Mesenteric fat pad (tissue), 1 donor: ENCODE measurements around the gene UBE2Z. TPM values are rescaled to one million over a fixed set of nuclear protein-coding genes. Genes with fewer than 3 reads are reported as not detected.
"Not testable (repeated sequence)": the region's sequence is repeated elsewhere in the genome, so short reads cannot be mapped to it uniquely, and the experiment has no call there.

ENCODE experiments used
- DNase-seq: peaks from one replicate; pipeline ENCODE4 v3.0.0-alpha.2; 2020; ENCODE audit warnings: low spot score
- long read RNA-seq: library from polyadenylated mRNA; unstranded; transcript quantifications from one replicate; pipeline ENCODE4 v2.0.0, GENCODE V29; 2020
- total RNA-seq: library from RNA; stranded (reverse); fragmentation: NEBNext Ultra II Directional; extraction: Animal tissue kit (Norgen Biotek cat#: 25700); gene quantifications from one replicate; pipeline ENCODE4 v1.2.1, GENCODE V29; 2021
- donor health status: DM: yes; HTN: yes; CAD: no.

UBE2Z gene
- total RNA-seq, result 57.5 TPM
- long read RNA-seq, full-length matches to known transcripts, result 33 of 61 reads
- long read RNA-seq, partial matches to known transcripts, result 6 of 61 reads
- long read RNA-seq, other reads (novel, unspliced or antisense), result 22 of 61 reads

DNA sequence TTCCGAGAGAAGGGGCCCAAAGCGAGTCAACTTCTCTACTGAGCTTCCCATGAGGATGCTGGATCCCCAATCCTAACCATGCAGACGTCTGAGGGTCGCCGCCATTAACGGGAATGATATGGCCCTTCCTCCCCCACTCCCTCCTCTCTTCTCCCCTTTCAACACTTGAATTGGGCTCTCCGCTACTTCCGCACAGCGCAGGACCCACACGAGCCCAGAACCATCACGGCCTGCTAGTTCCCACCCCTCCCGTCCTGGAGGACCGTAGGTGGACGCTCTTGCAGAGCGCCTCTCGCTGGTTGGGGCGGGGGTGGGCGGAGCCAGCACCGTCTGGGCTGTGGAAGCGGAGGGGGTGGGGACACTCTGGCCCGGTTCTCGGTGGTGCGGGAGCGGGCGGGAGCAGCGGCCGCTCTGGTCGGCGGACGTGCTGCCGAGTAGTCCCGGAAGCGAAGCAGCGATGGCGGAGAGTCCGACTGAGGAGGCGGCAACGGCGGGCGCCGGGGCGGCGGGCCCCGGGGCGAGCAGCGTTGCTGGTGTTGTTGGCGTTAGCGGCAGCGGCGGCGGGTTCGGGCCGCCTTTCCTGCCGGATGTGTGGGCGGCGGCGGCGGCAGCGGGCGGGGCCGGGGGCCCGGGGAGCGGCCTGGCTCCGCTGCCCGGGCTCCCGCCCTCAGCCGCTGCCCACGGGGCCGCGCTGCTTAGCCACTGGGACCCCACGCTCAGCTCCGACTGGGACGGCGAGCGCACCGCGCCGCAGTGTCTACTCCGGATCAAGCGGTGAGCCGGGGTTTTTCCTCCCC, at the start of gene UBE2Z:
UBE2Z (plus strand) TSS at position 361 of the 797 bp plus-strand sequence; CDS start at position 458, 97 bp downstream.
- peak; percentile 97 for DNase-seq

DNA sequence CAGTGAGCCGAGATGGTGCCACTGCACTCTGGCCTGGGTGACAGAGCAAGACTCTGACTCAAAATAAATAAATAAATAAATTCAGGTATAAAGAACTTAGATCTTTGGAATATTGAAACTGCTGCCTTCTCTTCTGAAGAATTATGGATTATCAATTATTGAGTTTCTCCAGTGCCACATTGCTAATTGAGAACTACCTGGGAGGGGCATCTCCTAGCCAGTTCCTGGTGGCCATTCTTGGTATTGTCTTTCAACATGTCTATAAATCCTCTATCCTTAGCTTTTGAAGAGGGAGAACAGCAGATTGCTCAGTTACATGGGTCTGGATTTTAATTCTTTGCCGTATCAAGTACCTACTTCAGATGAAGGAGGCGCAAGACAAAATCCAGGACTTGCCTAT, 48.2 kb upstream of the UBE2Z start:
- no peak for DNase-seq

DNA sequence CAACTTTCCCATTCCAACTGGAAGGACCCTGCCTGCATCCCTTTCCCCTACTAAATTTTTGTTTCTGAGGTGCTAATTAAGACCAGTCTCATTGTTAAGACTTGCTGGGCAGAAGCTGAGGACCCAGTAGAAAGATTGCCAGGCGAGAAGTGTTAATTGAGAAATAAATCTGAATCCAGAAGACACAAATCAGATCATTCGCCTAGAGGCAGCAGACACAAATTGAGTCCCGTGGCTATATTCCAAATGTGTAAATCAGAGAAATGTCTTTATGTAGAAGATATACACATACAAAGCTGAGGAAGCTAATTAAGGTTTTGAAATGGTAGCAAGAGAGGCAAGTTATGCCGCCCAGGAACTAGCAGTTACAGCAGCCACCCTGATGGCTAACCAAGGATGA, 47.8 kb upstream of the UBE2Z start:
- no peak for DNase-seq

DNA sequence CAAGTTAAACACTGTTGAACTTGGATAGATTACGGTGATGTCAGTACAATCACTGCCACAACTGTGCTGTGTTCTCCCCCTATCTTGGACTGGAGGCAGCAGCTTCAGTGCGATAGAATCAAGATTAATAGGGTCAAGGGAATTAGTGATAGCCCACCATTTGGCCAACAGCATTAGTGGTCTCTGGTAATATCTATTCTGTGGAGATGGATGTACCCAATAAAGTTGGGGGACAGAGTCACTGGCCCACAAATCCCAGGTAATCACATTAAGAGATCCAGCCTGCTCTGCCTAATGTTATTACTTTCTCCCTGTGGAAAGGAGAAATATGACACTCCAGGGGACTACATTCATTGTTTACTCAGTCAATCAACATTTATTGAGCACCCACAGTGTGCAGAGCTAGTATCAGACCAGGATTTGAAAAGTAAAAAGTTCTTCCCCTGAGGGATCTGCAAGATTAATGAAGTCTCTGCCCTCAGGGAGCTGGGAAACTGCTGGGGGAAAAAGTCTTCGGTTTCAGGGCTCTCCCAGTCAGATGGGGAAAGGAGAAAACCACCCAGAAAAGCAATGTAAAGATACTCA, 39.2 kb upstream of the UBE2Z start:
- no peak for DNase-seq

DNA sequence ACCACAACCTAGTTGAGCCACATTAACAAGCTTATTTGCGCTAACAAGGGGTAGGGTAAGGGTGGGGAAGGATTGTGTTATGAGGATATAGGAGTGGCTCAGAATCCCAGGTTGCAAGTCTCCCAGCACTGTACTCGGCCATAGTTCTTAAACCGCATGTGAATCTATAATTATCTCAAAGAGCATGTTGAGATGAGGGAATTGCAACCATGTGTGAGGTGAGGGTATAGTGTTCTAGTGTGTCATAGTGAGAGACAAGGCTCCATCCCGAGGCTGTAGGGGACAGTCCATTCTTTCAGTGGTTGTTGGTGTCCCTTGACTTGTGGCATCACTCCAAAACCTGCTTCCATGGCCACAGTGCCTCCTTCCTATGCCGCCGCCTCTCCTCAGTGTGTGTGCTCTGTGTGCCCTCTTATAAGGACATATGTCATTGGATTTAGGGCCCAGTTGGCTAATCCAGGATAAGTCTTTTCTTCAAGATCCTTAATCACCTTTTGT, 38.3 kb upstream of the UBE2Z start:
- no peak for DNase-seq

DNA sequence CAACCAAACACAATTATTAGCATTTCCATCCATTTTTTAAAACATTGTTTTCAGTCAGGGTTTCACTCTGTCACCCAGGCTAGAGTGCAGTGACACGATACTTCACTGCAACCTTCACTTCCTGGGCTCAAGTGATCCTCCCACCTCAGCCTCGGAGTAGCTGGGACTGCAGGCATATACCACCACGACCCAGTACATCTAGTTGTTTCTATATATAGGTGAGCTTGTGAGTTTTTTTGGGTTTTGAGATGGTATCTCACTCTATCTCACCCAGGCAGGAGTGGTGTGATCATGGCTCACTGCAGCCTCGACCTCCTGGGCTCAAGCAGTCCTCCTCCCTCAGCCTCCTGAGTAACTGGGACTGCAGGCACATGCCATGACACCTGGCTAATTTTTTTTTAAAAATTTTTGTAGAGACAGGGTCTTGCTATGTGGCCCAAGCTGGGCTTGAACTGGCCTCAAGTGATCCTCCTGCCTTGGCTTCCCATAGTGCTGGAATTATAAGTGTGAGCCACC, 37.1 kb upstream of the UBE2Z start:
- no peak for DNase-seq

DNA sequence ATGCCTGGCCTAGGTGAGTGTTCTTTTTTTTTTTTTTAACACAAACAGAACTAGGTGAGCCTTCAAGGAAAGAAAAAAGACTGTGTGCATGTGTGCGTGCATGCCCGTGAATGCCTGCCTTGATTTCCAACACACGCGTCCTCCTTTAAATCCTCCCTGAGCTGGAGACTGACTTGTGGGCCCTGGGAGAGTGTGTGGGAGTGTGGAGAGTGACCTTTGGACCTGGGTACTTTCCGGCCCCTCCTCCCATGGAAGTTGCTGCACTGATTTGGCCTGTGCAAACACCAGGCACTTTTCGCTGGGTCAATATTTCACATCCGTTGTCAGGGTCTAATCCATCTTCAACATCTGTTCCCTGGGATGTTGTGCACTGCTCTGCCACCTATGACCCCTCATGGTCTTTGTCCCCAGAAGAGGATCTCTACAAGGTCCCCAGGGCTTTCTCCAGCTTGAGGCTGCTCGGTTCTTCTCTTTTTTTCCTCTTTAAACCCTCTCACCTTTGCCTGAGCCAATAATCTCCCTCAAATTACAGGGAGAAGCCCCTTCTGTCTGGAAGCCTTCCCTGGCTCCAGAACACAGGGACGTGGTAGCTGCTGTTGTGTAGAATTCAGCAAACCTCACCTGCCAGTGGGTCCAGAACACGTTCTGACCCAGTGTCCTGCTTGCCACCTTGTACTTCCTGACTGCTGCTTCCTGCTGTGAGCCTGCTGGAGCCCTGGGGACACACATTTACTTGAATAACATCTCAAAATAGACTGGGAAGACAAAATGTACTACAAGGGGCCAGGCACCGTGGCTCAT, 36.5 kb upstream of the UBE2Z start:
- no peak for DNase-seq

DNA sequence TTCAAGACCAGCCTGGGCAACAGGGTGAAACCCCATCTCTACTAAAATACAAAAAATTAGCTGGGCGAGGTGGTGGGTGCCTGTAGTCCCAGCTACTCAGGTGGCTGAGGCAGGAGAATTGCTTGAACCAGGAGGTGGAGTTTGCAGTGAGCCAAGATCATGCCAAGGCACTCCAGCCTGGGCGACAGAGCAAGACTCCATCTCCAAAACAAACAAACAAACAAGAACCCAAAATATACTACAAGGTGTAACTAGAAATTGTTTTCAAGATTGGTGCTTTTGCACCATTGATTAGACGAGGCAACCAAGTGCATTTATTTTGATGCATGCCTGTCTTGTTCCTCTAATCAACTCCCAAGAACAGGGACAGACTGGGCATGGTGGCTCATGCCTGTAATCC, 35.8 kb upstream of the UBE2Z start:
- not testable (repeated sequence) for DNase-seq

DNA sequence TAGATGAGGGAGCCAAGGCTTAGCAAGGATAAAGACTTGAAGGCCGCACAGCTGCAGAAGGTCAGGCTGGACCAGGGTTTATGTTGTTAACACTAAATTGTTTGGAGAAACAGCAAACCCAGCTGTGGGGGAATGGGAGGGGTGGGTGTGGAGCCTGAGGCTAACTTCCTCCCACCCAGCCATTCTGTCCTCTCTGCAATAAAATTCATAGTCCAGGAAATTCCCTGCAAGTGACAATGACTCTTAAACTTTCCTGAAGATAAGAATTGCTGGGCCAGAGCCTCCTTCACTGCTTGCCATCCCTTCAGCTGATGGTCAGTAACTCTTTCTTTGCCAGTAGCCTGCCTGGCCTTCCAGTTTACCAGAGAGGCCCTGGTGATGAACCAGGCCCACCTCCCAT, 35.0 kb upstream of the UBE2Z start:
- DNase-seq, result no peak

DNA sequence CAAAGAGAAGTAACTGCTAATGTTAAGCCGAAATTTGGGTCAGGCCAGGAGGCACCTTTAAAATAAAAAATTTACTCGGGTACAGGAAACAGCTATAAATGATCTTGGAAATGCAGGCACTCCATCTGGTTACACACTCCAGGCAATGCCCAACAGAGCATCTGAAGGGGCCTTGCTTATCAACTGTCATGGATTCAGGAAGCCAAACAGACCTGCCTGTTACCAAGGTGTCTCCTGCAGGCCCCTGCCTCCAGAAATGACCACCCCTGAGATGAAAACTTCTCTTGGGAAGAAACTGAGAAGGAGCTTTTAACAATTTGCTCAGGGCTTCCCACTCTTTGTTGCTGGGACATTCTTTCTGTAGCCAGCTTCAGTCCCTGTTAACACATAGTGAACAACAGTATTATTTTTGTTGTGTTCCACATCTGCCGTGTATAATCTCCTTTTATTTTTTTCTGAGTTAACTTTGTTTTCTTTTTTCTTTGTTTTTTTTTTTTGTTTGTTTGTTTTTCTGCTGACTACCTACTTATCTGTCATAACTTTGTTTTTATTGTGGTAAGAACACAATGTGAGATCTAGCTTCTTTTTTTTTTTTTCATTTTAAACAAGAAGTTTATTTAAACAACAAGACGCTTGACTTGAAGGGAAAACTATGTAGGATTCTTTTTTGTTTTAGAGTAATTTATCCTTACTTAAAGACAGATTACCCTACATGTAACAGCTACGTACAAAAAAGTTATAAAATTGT, 34.3 kb upstream of the UBE2Z start:
- DNase-seq, result no peak

DNA sequence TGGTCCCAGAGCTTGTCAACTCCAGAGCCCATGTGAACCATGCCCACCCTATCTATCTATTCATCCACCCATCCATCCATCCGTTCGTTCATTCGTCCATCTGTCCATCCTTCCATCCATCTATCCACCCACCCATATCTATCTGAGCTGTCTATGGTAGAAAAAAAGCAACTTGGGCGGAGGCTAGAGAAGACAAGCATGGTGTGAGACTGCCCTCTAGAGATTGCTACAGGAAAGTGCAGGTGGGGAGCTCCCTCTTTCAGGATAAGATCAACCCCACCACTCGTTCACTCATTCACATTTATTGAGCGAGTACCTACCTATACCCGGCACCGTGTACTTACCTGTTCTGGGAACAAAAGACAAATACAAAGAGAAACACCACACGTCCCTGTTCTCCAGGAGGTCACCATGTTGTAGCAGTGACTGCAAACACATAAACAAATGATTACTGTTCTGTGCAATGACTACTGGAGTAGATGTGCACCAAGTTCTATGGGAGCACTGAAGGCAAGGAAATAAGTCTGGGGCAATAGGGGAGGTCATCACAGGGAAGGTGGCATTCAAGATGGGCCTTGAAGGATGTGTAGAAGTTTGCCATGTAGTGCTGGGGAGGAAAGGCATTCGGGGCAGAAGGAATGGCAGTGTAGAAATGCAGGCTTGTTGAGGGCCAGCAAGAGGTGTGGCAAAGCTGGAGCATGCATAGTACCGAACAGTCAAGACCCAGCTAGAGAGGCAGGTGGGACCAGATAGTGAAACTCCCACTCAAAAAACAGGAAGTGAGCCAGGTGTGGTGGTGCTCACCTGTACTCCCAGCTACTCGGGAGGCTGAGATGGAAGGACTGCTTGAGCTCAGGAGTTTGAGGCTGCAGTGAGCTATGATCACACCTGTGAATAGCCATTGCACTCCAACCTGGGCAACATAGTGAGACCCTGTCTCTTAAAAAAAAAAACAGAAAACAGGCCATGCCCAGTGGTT, 29.0 kb upstream of the UBE2Z start:
- DNase-seq, result no peak

DNA sequence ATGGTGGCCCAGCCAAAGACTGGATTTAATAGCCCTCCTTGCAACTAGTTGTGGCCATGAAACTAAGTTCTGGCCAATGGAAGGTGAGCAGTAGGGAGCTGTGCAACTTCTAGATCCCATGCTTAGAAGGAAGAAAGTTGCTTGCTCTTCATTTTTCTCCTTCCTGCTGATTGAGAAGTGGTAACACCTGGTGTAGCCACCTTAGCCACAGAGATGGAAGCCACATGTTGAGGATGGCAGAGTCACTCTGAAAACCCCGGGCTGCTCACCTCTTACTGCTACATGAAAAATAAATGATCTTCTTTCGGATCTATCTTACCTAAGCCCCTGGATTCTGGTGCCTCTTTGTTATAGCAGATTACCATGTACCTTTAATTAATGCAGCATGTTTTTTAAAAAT, 25.9 kb upstream of the UBE2Z start:
- no peak for DNase-seq

DNA sequence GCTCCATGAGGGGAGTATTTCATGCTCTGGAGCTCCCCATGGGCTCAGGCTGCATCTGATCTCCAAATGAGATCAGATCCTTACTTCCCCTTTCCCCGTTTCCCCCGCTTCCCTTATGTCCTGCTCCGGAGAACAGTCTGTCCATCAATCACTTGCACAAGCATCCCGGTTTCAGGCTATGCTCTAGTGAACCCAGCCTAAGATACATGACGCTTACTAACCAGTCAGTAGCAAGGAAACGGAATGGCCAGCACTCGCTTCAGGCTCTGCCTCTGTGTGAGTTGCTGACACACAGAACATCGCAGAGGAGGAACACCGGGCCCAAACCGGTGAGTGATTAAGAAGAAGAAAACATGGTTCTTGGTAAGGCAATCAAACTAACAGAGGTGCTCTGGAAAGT, 25.0 kb upstream of the UBE2Z start:
- no peak for DNase-seq

DNA sequence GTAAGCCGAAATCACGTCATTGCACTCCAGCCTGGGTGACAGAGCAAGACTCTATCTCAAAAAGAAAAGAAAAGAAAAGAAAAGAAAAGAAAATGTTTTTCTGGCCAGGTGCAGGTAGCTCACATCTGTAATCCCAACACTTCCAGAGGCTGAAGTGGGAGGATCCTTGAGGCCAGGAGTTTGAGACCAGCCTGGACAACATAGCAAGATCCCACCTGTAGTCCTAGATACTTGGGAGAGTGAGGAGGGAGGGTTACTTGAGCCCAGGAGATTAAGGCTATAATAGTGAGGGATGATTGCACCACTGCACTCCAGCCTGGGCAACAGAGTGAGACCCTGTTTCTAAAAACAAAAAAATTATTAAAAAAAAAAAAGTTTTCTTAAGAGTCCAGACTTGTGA, 18.1 kb upstream of the UBE2Z start:
- DNase-seq, result no peak

DNA sequence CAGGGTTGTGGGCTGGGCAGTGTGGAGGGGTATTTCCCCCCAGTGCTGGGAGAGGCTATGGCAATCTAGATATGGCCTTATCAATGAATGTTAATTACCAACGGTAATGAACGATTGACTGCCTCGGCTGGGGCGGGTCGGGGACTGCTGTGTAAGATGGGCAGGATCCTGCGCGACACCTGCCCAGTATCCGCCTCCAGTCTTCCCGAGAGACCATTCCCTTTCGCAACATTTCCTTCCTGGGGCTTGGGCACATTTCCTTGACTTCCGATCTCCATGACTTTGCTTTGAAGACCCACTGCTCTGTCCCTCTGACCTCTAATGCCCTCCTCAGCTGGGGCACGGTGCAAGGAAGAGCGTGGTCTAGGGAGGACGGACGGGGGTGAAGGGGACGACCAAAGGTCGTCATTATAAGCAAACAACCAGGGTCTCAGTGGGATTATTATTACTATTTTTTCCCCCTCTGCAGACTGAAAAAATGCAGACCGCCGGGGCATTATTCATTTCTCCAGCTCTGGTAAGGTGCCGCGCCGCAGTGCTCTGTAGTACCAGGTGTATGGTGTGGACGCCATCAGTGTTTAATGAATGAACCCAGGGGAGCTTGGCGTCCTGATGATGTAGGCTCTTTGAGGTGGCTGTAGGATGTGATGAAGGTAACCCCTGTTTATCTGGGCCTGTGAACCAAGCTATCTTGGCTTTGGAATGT, 15.1 kb upstream of the UBE2Z start:
- DNase-seq, result no peak

DNA sequence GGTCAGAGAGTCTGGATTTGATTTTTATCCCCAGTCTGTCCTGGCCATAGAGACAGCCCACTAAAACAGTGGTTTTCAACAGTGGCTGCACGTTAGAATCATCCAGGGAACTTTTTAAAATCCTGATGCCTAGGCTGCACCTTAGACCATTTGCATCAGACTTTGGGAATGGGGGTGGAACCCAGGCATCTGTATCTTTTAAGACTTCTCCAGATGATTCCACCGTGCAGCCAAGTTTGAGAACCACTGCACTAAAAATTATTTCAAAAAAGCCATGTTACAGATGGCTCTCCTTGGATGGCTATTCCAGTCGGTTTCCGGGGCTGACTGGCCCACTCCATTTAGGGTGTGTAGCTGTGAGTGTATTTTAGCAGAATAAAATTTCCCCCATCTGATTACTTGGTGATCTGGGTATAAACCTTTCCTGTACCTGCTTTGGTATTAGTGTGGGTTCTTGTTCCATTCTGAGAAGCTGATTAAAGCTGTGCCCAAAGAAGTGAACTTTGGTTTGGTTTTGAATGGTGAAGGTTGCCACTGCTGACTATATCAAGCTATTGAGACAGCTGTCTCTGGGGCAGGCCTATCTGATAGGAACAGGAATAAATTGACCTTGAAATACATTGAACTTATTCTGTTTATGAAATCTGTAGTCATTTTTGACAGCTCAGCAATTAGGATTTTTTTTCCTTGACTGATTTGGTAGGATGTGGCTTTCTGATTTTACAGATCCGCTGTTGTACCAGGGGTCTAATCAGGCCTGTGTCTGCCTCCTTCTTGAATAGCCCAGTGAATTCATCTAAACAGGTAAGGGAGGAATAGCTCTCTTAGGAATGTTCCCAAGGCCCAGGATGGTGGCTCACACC, 14.3 kb upstream of the UBE2Z start:
- no peak for DNase-seq

DNA sequence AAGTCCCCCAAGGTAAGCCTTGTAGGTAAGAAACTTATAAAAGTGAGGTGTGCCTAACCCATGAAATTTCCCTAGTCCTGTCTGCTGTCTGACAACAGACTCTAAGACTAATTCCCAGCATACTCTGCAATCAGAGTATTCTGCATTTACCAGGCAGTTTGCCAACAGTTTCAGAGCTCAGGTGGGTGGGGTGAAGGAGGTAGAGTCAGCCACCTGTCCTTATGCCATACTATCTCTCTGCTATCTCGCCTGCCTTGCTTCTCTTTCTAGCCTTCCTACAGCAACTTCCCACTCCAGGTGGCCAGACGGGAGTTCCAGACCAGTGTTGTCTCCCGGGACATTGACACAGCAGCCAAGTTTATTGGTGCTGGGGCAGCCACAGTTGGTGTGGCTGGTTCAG, 13.3 kb upstream of the UBE2Z start:
- no peak for DNase-seq

DNA sequence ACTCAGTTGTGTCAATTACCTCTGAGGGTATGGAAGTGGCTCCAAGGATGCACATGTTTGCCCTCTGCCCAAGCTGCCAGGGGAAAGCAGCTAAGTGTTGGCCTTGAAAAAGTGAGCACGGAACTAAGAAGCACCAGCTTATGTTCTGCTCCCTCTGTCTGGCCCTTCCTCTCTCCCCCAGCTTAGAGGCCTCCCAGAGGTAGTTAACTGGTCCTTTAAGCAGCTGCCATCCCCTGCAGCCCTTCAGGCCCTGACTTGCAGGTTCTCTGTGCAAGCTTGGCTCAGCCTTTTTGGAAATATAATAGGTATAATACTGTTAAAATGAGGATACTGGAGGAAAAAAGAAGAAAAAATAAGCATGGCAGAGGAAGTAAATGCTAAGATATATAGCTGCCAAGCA, 7.0 kb upstream of the UBE2Z start:
- no peak for DNase-seq
